Natural killer cell (primary cell): ENCODE measurements around the gene HS3ST2. TPM values are rescaled to one million over a fixed set of nuclear protein-coding genes. Genes with fewer than 3 reads are reported as not detected.

Experiments
- ATAC-seq, 3 donors: fragments of 150-1000 bp in 2 of 3; fragments of 200-7000 bp in 1 of 3; cut with Tn5 transposase; 1 replicate in 1 of 3; 2 replicates in 2 of 3; pipeline ENCODE4 v1.10.0; 2021; ENCODE audit warnings: mild to moderate bottlenecking in 2 of 3, moderate library complexity in 2 of 3
- DNase-seq, 2 donors: peaks; one replicate each; pipeline versions ENCODE4 v3.0.0 to v3.0.0-alpha.2; 2013 to 2021; ENCODE audit warnings: mixed read lengths in 1 of 2
- H3K27ac ChIP-seq: one replicate; pipeline ENCODE4 v1.5.1; 2013; ENCODE audit warnings: mild to moderate bottlenecking, low read length
- H3K27me3 ChIP-seq: one replicate; pipeline ENCODE4 v1.6.1; 2013; ENCODE audit warnings: low read length; ENCODE audit not compliant: control insufficient read depth, insufficient read depth
- H3K36me3 ChIP-seq: one replicate; pipeline ENCODE4 v1.6.1; 2013; ENCODE audit warnings: low read length; ENCODE audit not compliant: control insufficient read depth, insufficient read depth
- H3K4me1 ChIP-seq: one replicate; pipeline ENCODE4 v1.6.1; 2013; ENCODE audit warnings: low read length; ENCODE audit not compliant: control insufficient read depth, insufficient read depth
- H3K4me3 ChIP-seq: one replicate; pipeline ENCODE4 v1.5.1; 2013; ENCODE audit warnings: low read length
- H3K9me3 ChIP-seq: one replicate; pipeline ENCODE4 v1.6.1; 2013; ENCODE audit warnings: low read length; ENCODE audit not compliant: control insufficient read depth, insufficient read depth
- H3K27ac Mint-ChIP-seq, 2 donors: one replicate each; pipeline ENCODE4 v1.8.0; 2022; ENCODE audit warnings: mild to moderate bottlenecking in 2 of 2, mixed read lengths in 2 of 2, moderate library complexity in 1 of 2
- H3K27me3 Mint-ChIP-seq, 2 donors: one replicate each; pipeline ENCODE4 v1.8.0; 2022; ENCODE audit warnings: low read depth in 2 of 2, mixed read lengths in 2 of 2
- H3K36me3 Mint-ChIP-seq: one replicate; pipeline ENCODE4 v1.8.0; 2022; ENCODE audit warnings: mixed read lengths
- H3K4me1 Mint-ChIP-seq, 2 donors: one replicate each; pipeline ENCODE4 v1.8.0; 2022; ENCODE audit warnings: mixed read lengths in 2 of 2
- H3K4me3 Mint-ChIP-seq: one replicate; pipeline ENCODE4 v1.8.0; 2022; ENCODE audit warnings: mild to moderate bottlenecking, moderate library complexity, mixed read lengths
- H3K9me3 Mint-ChIP-seq, 2 donors: one replicate each; pipeline ENCODE4 v1.8.0; 2022; ENCODE audit warnings: mixed read lengths in 2 of 2
- WGBS: methylation state at CpG from one replicate; pipeline ENCODE4 v1.1.7; 2013; ENCODE audit warnings: missing lambda C conversion rate; ENCODE audit not compliant: insufficient coverage; 5-methylcytosine and 5-hydroxymethylcytosine counted together
- intact Hi-C: fragments of 100-400 bp; cut with micrococcal nuclease; formaldehyde crosslinking; loops from one replicate; pipeline ENCODE4 v1.14.2; 2022
- total RNA-seq, 4 donors: library from RNA; stranded (reverse); fragments of 120-200 nt in 1 of 4; gene quantifications; one replicate each; pipeline versions ENCODE4 v1.2.3 to v1.2.4, GENCODE V29; 2013 to 2022
- TF ChIP-seq, protein P1 (sequence below): fragments of 200-600 bp; IDR thresholded peaks from one replicate; pipeline ENCODE4 v1.8.0; 2022; ENCODE audit warnings: antibody characterized with exemption

The HS3ST2 gene
- total RNA-seq, 3 donors from 2014 or later (not counting 1 experiment from before 2014, with no cell fraction given), result not detected

DNA sequence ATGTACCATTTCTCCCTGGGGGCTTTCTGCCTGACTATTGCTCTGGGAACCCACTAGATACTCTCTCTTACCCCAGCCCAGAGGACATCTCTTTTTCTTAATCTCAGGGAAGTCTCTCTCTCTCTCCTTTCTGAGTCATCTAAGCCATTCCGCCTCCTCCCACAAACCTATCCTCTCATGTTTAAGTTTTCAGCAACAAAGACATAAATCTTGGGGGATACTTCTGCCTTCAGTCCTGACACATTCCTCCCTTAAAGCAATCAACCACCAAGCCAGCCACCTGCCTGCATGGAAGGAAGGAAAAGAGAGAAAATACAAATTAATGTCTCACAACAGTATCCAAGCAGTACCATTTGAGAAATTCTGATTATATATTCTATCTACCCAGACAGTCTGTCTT lies 128.8 kb downstream of the HS3ST2 start:
- Histone ChIP-seq H3K27me3 (no peaks in the 10 kb centered on the region), H3K4me1 (peaks cover under 1% of the 10 kb centered on the region), H3K27ac (no peak overlapping the region), H3K9me3 (no peaks in the 10 kb centered on the region), H3K4me3 (no peak overlapping the region), H3K36me3 (no peaks in the 10 kb centered on the region)
- Mint-ChIP-seq H3K4me3 (no peak overlapping the region), H3K4me1 (no peaks in the 10 kb centered on the region), H3K9me3 (no peaks in the 10 kb centered on the region), H3K27ac (no peak overlapping the region), H3K27me3 (peaks cover 21 to 46% of the 10 kb centered on the region in 2 donors), H3K36me3 (no peaks in the 10 kb centered on the region)
- TF ChIP-seq, protein P1, sequence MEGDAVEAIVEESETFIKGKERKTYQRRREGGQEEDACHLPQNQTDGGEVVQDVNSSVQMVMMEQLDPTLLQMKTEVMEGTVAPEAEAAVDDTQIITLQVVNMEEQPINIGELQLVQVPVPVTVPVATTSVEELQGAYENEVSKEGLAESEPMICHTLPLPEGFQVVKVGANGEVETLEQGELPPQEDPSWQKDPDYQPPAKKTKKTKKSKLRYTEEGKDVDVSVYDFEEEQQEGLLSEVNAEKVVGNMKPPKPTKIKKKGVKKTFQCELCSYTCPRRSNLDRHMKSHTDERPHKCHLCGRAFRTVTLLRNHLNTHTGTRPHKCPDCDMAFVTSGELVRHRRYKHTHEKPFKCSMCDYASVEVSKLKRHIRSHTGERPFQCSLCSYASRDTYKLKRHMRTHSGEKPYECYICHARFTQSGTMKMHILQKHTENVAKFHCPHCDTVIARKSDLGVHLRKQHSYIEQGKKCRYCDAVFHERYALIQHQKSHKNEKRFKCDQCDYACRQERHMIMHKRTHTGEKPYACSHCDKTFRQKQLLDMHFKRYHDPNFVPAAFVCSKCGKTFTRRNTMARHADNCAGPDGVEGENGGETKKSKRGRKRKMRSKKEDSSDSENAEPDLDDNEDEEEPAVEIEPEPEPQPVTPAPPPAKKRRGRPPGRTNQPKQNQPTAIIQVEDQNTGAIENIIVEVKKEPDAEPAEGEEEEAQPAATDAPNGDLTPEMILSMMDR, result no peak
- DNase-seq (no peak), ATAC-seq (no peak)
- intact Hi-C loops, result no loop called here
- 100% methylated on average over 1 of the region's 1 CpG for WGBS

DNA sequence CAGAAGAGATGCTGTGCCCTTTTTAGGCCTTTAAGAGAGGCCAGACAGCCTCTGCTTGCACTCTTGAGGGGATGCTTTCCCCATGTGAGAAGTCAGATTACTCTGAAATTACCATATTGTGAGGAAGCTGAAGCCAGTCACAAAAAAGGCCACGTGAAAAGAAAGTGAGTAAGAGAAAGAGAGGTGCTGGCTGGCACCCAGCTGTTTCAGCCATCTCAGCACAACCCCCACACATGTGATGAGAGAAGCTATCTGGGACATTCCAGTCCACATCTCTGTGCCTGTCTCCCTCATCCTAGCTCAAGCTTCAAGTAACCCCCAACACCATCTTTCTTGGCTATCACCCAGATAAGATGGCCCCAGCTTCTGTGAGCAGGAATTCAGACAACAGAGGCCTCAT lies 131.4 kb downstream of the HS3ST2 start:
- DNase-seq, result no peak
- no peak overlapping the region for H3K4me3 ChIP-seq
- WGBS, result 50% methylated on average over 1 of the region's 1 CpG
- H3K9me3 ChIP-seq, result no peaks in the 10 kb centered on the region
- intact Hi-C loops, result no loop called here
- Mint-ChIP-seq H3K4me3 (no peak overlapping the region), H3K36me3 (no peaks in the 10 kb centered on the region), H3K9me3 (no peaks in the 10 kb centered on the region), H3K27me3 (peaks cover 20 to 62% of the 10 kb centered on the region in 2 donors), H3K4me1 (peaks cover 0 to 7% of the 10 kb centered on the region in 2 donors), H3K27ac (no peak overlapping the region)
- TF ChIP-seq, protein P1, result no peak
- H3K4me1 ChIP-seq, result peaks cover 9% of the 10 kb centered on the region
- no peaks in the 10 kb centered on the region for H3K36me3 ChIP-seq
- peaks cover 4% of the 10 kb centered on the region for H3K27me3 ChIP-seq
- H3K27ac ChIP-seq, result no peak overlapping the region
- no peak for ATAC-seq

DNA sequence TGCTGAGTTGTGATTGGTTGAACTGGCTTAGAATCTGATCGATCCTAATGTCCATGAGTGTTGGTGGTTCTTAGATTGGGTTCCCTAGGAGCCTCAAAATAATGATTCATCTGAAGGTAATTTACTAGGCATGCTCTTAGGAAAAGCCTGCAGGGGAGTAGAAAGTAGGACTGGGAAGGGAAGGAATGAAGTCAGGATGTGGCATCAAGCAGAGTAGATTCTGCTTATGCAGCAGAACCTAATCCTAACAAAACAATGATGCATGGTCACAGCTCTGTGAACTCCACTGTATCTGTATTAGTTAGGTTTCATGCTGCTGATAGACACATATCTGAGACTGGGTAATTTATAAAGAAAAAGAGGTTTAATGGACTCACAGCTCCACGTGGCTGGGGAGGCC lies 132.5 kb downstream of the HS3ST2 start:
- TF ChIP-seq, protein P1, result no peak
- intact Hi-C loops, result no loop called here
- 76% methylated on average over 2 of the region's 2 CpGs for WGBS
- H3K9me3 ChIP-seq, result no peaks in the 10 kb centered on the region
- peaks cover 22 to 54% of the 10 kb centered on the region in 2 donors for H3K27me3 Mint-ChIP-seq
- H3K4me3 Mint-ChIP-seq, result no peak overlapping the region
- no peak for DNase-seq
- H3K4me1 ChIP-seq, result peaks cover 9% of the 10 kb centered on the region
- H3K9me3 Mint-ChIP-seq, result no peaks in the 10 kb centered on the region
- no peak overlapping the region for H3K27ac ChIP-seq
- H3K4me1 Mint-ChIP-seq, result peaks cover 0 to 7% of the 10 kb centered on the region in 2 donors
- no peak for ATAC-seq
- no peak overlapping the region for H3K4me3 ChIP-seq
- no peaks in the 10 kb centered on the region for H3K36me3 Mint-ChIP-seq
- peaks cover 4% of the 10 kb centered on the region for H3K27me3 ChIP-seq
- no peaks in the 10 kb centered on the region for H3K36me3 ChIP-seq
- H3K27ac Mint-ChIP-seq, result no peak overlapping the region

DNA sequence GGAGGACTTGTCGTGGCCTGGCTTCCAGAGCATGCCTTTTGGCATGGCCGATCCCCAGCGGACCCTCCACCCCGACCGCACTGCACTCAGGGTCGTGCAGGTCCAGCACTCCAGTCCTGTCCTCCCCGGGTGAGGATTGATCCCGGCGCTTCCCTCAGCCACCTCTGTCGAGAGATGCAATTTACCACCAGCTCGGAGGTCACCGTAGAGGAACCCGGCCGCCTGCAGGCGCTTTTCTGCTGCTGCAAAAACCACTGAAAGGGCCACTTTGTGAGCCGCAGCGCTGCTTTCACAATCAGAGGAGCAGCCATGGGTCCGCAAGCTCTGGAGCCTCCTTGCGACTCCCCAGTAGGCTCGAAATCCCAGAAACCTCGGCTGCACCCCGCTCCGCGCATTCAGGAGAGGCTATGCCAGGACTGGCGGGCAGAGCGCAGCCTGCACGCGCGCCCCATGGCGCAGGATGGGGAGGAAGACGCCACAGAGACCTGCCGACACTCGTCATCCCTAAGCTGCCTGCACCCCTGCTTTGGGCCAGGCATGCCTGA lies 134.2 kb downstream of the HS3ST2 start:
- H3K9me3 Mint-ChIP-seq, result no peaks in the 10 kb centered on the region
- H3K4me1 ChIP-seq, result peaks cover 9% of the 10 kb centered on the region
- H3K27ac ChIP-seq, result no peak overlapping the region
- no peak overlapping the region for H3K4me3 ChIP-seq
- intact Hi-C loops, result no loop called here
- TF ChIP-seq, protein P1, result no peak
- H3K36me3 ChIP-seq, result no peaks in the 10 kb centered on the region
- no peak overlapping the region for H3K4me3 Mint-ChIP-seq
- peaks cover 0 to 7% of the 10 kb centered on the region in 2 donors for H3K4me1 Mint-ChIP-seq
- DNase-seq (no peak), ATAC-seq (no peak)
- 16% methylated on average over 33 of the region's 33 CpGs for WGBS
- H3K27me3 ChIP-seq, result peaks cover 4% of the 10 kb centered on the region
- peaks cover 27 to 42% of the 10 kb centered on the region in 2 donors for H3K27me3 Mint-ChIP-seq
- no peaks in the 10 kb centered on the region for H3K36me3 Mint-ChIP-seq
- H3K9me3 ChIP-seq, result no peaks in the 10 kb centered on the region
- H3K27ac Mint-ChIP-seq, result no peak overlapping the region
